ENCODE data around the gene ING5.

DNA sequence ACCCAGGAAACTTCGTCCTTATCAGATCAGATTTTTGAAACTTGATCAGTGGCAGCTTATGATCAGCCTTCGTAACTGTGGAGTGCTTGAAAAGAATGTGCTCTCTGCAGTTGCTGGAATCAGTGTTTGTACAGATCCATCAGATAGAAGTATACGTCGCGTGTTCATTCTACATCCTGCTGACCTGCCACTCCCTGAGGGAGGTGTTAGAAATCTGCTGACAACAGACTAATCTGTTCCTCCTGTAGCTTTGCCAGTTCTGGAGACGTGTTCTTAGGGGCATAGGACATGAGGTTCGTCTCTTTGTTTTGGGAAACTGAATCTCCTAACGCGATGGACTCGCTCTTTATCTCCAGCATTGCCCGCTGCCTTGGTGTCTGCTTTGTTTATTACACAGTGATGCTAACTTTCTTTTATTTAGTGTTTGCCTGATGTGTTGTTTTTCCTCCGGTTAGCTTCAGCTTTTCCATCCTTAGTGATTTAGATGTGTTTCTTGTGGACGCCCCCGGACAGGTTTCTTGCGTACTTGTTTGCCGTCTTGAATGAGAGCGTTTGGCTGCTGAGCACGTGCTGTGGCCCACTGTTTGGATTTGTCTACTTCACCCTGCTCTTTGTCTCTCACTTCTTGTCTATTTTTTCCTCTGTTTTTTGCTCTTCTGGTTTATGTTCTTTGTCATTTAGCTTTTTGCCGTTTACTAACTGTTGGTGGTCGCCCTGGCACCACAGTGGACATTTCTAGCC is 57.4 kb downstream of the ING5 start:
- TF ChIP-seq, protein P1, sequence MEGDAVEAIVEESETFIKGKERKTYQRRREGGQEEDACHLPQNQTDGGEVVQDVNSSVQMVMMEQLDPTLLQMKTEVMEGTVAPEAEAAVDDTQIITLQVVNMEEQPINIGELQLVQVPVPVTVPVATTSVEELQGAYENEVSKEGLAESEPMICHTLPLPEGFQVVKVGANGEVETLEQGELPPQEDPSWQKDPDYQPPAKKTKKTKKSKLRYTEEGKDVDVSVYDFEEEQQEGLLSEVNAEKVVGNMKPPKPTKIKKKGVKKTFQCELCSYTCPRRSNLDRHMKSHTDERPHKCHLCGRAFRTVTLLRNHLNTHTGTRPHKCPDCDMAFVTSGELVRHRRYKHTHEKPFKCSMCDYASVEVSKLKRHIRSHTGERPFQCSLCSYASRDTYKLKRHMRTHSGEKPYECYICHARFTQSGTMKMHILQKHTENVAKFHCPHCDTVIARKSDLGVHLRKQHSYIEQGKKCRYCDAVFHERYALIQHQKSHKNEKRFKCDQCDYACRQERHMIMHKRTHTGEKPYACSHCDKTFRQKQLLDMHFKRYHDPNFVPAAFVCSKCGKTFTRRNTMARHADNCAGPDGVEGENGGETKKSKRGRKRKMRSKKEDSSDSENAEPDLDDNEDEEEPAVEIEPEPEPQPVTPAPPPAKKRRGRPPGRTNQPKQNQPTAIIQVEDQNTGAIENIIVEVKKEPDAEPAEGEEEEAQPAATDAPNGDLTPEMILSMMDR (IDR thresholded peaks at IDR 0.05): no peak
- TF ChIP-seq POLR2A (IDR thresholded peaks at IDR 0.05; ENCODE audit: low read depth) (no peak), EP300 (IDR thresholded peaks at IDR 0.05) (no peak), POLR2AphosphoS5 (IDR thresholded peaks at IDR 0.05) (no peak)
